ENCODE data around the gene CNGA3.

- TF ChIP-seq CTCF (IDR thresholded peaks at IDR 0.05): peak in 3 of 4 experiments; percentile 11 to 55 (median 22)
- TF ChIP-seq POLR2A (IDR thresholded peaks at IDR 0.05): peak; percentile 28 to 53
Observed at GRCh38 chr2:98444436-98445176, 98.3 kb downstream of the CNGA3 start, which contains the start of gene INPP4A.
